Peyer's patch (tissue), 4 donors: Measurements from ENCODE around the gene C4orf54. TPM values are rescaled to one million over a fixed set of nuclear protein-coding genes. Genes with fewer than 3 reads are reported as not detected.

ENCODE experiments used
- DNase-seq, 3 donors: peaks; one replicate each; pipeline ENCODE4 v3.0.0-alpha.2; 2017 to 2019
- H3K27ac ChIP-seq, 4 donors: fragments of 200-600 bp; sonication (generic); one replicate each; pipeline ENCODE4 v1.5.1; 2016 to 2019
- H3K27me3 ChIP-seq, 2 donors: fragments of 200-600 bp; sonication (generic); one replicate each; pipeline ENCODE4 v1.5.1; 2019
- H3K36me3 ChIP-seq, 3 donors: fragments of 200-600 bp; sonication (generic); one replicate each; pipeline ENCODE4 v1.5.1; 2016 to 2019
- H3K4me1 ChIP-seq, 4 donors: fragments of 200-600 bp; sonication (generic); one replicate each; pipeline ENCODE4 v1.5.1; 2016 to 2019
- H3K4me3 ChIP-seq, 4 donors: fragments of 200-600 bp; sonication (generic); 1 replicate in 3 of 4; 2 replicates in 1 of 4; pipeline ENCODE4 v1.5.1; 2016 to 2019; ENCODE audit warnings: mild to moderate bottlenecking in 1 of 4
- H3K9me3 ChIP-seq, 4 donors: fragments of 200-600 bp; sonication (generic); one replicate each; pipeline ENCODE4 v1.5.1; 2016 to 2019; ENCODE audit warnings: mild to moderate bottlenecking in 1 of 4
- CTCF ChIP-seq, 6 experiments: fragments of 450-650 bp in 4 of 6; fragments of 200-600 bp in 2 of 6; sonication (generic) in 1 of 6; IDR thresholded peaks; one replicate each; pipeline ENCODE4 v1.5.1; 2017 to 2019; ENCODE audit warnings: antibody characterized with exemption in 6 of 6, mild to moderate bottlenecking in 3 of 6, moderate library complexity in 1 of 6
- POLR2A ChIP-seq, 2 donors: fragments of 450-650 bp; IDR thresholded peaks; one replicate each; pipeline ENCODE4 v1.5.1; 2017; ENCODE audit warnings: antibody characterized with exemption in 2 of 2, mild to moderate bottlenecking in 2 of 2, moderate library complexity in 2 of 2
- total RNA-seq, 4 donors: library from RNA; depleted of rRNA; stranded (reverse); fragments of >200 nt; gene quantifications; one replicate each; pipeline ENCODE4 v1.1.0, GENCODE V29; 2016

C4orf54 gene
- total RNA-seq, 4 donors from 2014 or later: not detected

DNA sequence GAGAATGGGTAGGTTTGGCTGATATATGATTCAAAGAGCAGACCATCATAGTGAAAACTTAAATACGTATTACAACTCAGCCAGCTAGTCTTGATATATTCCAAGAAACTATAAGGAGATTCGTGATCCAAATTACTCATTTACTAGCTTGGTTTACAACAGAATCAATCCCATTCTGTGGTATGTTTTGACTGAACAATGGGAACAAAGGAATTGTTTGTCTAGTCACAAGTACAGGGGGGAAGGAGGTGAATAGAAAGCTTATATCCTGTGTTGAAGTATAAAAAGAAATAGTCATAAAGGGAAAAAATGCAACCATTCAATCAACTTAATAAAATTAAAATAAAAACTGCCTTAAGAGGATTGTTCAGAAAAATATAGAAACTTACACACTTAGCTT is 17.0 kb downstream of the C4orf54 start:
- Histone ChIP-seq H3K4me1 (no peaks in the 10 kb centered on the region), H3K36me3 (no peaks in the 10 kb centered on the region), H3K9me3 (no peaks in the 10 kb centered on the region), H3K27ac (no peak overlapping the region), H3K4me3 (no peak overlapping the region), H3K27me3 (no peaks in the 10 kb centered on the region)
- no peak for DNase-seq
- TF ChIP-seq POLR2A (IDR thresholded peaks at IDR 0.05) (no peak), CTCF (IDR thresholded peaks at IDR 0.05) (no peak)

DNA sequence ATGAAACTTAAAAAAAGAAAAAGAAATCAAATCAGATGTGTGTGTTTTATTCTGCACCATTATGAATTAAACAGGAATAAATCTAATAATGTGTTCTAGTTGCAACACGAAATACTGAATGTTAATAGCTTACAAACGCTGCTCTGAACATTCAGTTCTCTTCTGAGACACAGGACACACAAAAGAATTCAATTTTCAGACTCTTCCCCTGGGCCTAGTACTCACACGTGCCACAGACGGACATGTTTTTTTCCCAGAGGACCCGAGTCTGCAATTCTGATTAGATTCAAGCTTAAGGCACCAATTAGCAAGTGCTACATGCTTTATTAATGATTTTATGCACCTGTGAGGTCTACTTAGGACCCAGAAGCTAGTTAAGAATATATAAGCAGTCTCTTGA is 20.5 kb downstream of the C4orf54 start:
- no peaks in the 10 kb centered on the region for H3K36me3 ChIP-seq
- H3K4me1 ChIP-seq: no peaks in the 10 kb centered on the region
- no peak for DNase-seq
- no peaks in the 10 kb centered on the region for H3K9me3 ChIP-seq
- H3K27ac ChIP-seq: no peak overlapping the region
- H3K27me3 ChIP-seq: no peaks in the 10 kb centered on the region
- H3K4me3 ChIP-seq: no peak overlapping the region
- TF ChIP-seq POLR2A (IDR thresholded peaks at IDR 0.05) (no peak), CTCF (IDR thresholded peaks at IDR 0.05) (no peak)

DNA sequence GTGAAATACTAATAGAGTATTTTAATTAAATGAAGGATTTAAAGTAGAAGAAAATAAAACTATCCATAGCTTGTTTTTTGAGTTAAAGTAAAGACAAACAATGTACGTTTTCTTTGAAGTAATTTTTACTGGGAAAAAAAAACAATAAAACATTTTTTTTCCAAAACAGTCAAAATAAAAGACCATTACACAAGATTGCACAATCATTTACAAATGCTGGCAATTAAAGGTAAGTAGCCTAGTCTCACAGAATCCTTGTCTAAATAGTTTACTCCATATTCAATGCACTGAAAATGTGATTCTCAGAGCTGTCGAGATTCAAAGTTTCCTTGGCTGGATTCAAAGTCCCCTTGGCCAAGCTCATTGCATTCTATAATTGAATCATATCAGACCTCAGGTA is 21.2 kb downstream of the C4orf54 start:
- H3K36me3 ChIP-seq: no peaks in the 10 kb centered on the region
- no peak for DNase-seq
- H3K4me3 ChIP-seq: no peak overlapping the region
- H3K27me3 ChIP-seq: no peaks in the 10 kb centered on the region
- TF ChIP-seq CTCF (IDR thresholded peaks at IDR 0.05) (no peak), POLR2A (IDR thresholded peaks at IDR 0.05) (no peak)
- no peaks in the 10 kb centered on the region for H3K9me3 ChIP-seq
- H3K27ac ChIP-seq: no peak overlapping the region
- no peaks in the 10 kb centered on the region for H3K4me1 ChIP-seq

GRCh38 chr4:99635601-99636000 is 22.0 kb downstream of the C4orf54 start:
- H3K4me3 ChIP-seq: no peak overlapping the region
- DNase-seq: no peak
- no peak overlapping the region for H3K27ac ChIP-seq
- H3K9me3 ChIP-seq: no peaks in the 10 kb centered on the region
- TF ChIP-seq CTCF (IDR thresholded peaks at IDR 0.05) (no peak), POLR2A (IDR thresholded peaks at IDR 0.05) (no peak)
- no peaks in the 10 kb centered on the region for H3K27me3 ChIP-seq
- H3K36me3 ChIP-seq: no peaks in the 10 kb centered on the region
- H3K4me1 ChIP-seq: no peaks in the 10 kb centered on the region

DNA sequence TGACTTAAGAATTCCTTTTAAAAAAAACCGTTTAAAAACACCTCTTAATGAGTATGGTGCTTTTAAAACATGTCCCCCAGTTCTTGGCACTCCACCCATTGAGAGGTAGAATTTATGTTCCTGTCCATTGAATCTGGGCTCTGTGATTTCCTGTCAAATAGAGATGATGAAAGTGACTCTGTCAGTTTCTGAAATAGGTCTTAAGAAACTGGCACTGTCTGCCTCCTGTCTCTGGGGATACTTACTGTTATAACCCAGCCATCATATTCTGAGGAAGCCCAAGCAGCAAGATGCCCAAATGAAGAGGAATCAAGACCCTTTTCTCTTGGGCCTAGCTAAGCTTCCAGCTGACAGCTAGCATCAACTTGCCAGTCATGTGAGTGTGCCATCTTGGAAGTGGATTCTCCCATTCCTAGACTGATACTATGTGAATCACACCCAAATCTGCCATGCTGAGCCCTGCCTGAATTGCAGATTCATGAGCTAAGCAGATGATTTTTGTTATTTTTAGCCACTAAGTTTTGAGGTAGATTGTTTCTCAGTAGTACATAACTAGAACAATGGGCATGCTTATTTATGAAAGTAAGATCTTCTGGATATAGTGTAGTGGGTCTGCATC is 22.8 kb downstream of the C4orf54 start:
- DNase-seq: no peak
- H3K27ac ChIP-seq: no peak overlapping the region
- H3K4me1 ChIP-seq: no peaks in the 10 kb centered on the region
- H3K9me3 ChIP-seq: no peaks in the 10 kb centered on the region
- no peaks in the 10 kb centered on the region for H3K36me3 ChIP-seq
- TF ChIP-seq CTCF (IDR thresholded peaks at IDR 0.05) (no peak), POLR2A (IDR thresholded peaks at IDR 0.05) (no peak)
- H3K4me3 ChIP-seq: no peak overlapping the region
- no peaks in the 10 kb centered on the region for H3K27me3 ChIP-seq

GRCh38 chr4:99633772-99634171 is 23.9 kb downstream of the C4orf54 start:
- Histone ChIP-seq H3K27ac (no peak overlapping the region), H3K27me3 (no peaks in the 10 kb centered on the region), H3K36me3 (no peaks in the 10 kb centered on the region), H3K9me3 (no peaks in the 10 kb centered on the region), H3K4me1 (no peaks in the 10 kb centered on the region), H3K4me3 (no peak overlapping the region)
- DNase-seq: no peak
- TF ChIP-seq POLR2A (IDR thresholded peaks at IDR 0.05) (no peak), CTCF (IDR thresholded peaks at IDR 0.05) (no peak)
